Pons (tissue), 1 donor: Measurements from ENCODE around the gene SCLT1.

ENCODE experiments used
- DNase-seq: peaks from one replicate; pipeline ENCODE4 v3.0.0-alpha.2; 2016; ENCODE audit warnings: low spot score

Gene SCLT1

DNA sequence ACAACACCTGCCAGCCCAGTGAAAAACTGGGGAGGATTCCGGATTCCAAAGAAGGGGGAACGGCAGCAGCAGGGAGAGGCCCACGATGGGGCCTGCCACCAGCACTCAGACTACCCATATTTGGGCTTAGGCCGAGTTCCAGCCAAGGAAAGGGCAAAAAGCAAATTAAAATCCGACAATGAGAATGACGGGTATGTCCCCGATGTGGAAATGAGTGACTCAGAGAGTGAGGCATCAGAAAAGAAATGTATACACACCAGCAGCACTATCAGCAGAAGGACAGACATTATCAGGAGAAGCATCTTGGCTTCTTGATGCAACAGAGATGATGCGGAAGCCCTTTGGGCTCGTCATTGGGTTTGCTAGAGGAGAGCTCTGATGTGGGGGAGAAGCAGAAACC, 221.4 kb downstream of the SCLT1 start:
- DNase-seq = no peak

GRCh38 chr4:128869776-128870509, 223.4 kb downstream of the SCLT1 start:
- no peak for DNase-seq

- no peak for DNase-seq
These were observed 224.6 kb downstream of the SCLT1 start for GRCh38 chr4:128868758-128869157.

DNA sequence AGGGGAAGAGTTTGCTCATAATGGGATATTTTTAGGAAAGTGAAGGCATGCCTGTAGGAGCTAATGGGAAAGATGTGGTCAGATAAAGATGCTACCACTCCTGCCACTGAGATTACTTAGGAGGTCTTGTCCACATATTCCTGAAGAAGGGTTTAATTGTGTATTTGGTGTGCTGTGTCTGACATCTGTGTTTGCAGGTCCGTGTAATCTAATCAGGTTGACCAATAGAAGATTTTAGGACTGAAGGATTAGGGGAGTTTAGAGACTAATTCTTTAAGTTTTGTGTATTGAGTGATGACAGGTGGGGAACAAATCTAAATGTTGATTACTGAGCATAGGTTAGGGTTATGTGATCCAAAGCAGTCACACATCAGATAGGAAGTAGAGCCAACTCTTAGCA, 226.6 kb downstream of the SCLT1 start:
- no peak for DNase-seq

GRCh38 chr4:128866269-128866668, 227.1 kb downstream of the SCLT1 start:
- DNase-seq = no peak

GRCh38 chr4:128865132-128865531, 228.2 kb downstream of the SCLT1 start:
- DNase-seq = no peak

GRCh38 chr4:128863312-128864075, 229.8 kb downstream of the SCLT1 start:
- DNase-seq = peak; percentile 88

GRCh38 chr4:128862608-128863311, 230.6 kb downstream of the SCLT1 start:
- DNase-seq = no peak

- no peak for DNase-seq
These were observed 231.4 kb downstream of the SCLT1 start for GRCh38 chr4:128861856-128862518.

GRCh38 chr4:128859887-128860677, 233.3 kb downstream of the SCLT1 start:
- DNase-seq = no peak

DNA sequence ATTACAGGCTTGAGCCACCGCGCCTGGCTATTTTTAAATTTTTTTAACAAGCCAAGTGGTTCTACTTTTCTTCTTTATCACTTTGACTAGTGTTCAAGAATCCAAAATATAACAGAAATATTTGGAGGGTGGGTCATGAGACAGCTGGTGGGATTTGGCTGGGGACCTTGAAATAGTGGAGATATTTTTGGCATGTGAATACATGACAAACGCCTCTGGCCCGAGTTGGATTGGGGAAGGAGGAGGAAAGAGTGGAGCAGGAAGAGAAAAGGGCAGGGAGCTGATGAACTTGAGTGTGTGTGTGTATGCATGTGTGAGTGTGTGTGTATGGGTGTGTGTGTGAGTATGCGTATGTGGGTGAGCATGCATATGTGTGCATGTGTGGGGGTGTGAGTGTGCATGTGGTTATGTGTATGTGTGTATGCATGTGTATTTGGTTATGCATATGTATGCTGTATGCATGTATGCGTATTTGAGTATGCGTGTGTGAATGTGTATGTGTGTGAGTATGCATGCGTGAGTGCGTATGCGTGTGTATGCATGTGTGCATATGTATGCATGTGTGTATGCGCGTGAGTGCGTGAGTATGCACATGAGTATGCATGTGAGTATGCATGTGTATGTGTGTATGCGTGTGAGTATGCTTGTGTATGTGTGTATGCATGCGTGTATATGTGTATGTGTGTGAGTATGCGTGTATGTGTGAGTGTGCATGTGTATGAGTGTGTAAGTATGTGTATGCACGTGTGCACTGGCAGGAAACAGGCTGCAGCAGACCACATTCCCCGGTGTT, 234.3 kb downstream of the SCLT1 start:
- DNase-seq = no peak

GRCh38 chr4:128856246-128856645, 237.1 kb downstream of the SCLT1 start:
- no peak for DNase-seq

- no peak for DNase-seq
These were observed 237.7 kb downstream of the SCLT1 start for GRCh38 chr4:128855621-128856020.

GRCh38 chr4:128854433-128854832, 238.9 kb downstream of the SCLT1 start:
- no peak for DNase-seq

DNA sequence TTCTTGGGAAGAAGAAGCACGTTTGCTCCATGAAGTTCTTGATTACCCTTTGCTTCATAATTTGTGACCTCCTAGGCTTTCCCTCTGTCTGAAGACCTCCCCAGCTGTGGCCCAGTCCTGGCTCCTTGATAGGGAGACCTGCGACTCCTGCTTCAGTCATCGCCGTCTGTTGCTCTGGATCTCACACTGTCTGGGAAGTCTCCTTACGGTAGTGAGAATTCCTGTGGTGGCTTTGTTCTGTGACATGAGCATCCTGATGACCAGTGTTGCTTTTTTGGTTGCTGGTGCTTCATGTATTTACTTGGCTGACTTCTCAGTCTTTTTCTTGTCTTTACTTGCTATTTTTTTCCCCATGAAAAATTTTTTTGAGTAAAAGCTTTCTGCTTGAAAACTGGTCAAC, 239.6 kb downstream of the SCLT1 start:
- DNase-seq = no peak

DNA sequence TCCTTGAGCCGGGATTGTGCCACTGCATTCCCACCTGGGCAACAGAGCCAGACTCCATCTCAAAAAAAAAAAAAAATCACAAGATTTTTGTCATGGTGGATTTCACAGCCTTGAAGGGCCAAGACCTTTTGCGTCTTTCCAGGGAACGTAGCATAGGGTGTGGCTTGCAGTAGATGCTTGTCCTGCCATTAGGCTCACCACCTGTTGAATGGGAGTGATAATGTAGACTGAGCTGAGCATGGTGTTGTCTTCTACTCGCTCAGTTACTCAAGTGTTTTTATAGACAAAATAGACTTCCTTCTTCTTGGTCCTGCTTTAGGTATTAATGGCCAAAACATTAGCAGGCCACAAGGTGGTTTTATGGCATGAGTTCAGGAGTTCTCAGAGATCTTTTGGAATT, 243.1 kb downstream of the SCLT1 start:
- no peak for DNase-seq

- DNase-seq = no peak
These were observed 244.9 kb downstream of the SCLT1 start for GRCh38 chr4:128848461-128848860.

- no peak for DNase-seq
These were observed 246.1 kb downstream of the SCLT1 start for GRCh38 chr4:128847082-128847724.

DNA sequence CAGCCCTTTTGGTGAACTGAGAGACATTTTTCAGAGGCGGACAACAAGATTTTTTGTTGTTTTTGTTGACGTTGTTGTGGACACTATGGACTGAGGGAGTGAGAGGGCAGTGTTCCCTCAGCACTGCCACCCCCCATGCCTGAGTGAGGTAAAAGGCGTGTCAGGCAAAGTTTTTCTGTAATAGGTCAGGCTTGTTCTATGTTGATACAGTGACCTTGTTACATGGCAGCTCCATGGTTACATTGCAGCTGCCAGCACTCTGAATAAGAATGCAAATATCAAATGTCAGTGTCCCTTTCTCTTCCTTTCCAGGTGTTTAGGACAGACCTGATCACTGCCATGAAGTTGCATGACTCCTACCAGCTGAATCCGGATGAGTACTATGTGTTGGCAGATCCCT, 247.3 kb downstream of the SCLT1 start:
- no peak for DNase-seq

- DNase-seq = peak; percentile 69
These were observed 248.4 kb downstream of the SCLT1 start for GRCh38 chr4:128844931-128845330.
